GM23248 (cell line): Measurements from ENCODE around the gene FAM186B. TPM values are rescaled to one million over a fixed set of nuclear protein-coding genes. Genes with fewer than 3 reads are reported as not detected.
"Not testable (repeated sequence)": the region's sequence is repeated elsewhere in the genome, so short reads cannot be mapped to it uniquely, and the experiment has no call there.

Experiments
- DNase-seq: peaks from one replicate; pipeline ENCODE4 v3.0.0-alpha.2; 2015
- H2AFZ ChIP-seq: fragments of 200-600 bp; sonication (generic); 2 replicates; pipeline ENCODE4 v1.6.1; 2016; ENCODE audit warnings: antibody characterized with exemption
- H3F3A ChIP-seq: fragments of 200-600 bp; sonication (generic); 2 replicates; pipeline ENCODE4 v1.6.1; 2016; ENCODE audit warnings: mild to moderate bottlenecking, antibody characterized with exemption, mixed run types; ENCODE audit not compliant: insufficient read depth
- H3K27ac ChIP-seq: fragments of 200-600 bp; sonication (generic); 2 replicates; pipeline ENCODE4 v1.5.1; 2016; ENCODE audit warnings: mild to moderate bottlenecking
- H3K27me3 ChIP-seq: fragments of 200-600 bp; sonication (generic); replicated peaks from 2 replicates; pipeline ENCODE4 v1.6.1; 2016; ENCODE audit warnings: mild to moderate bottlenecking; ENCODE audit not compliant: insufficient read depth
- H3K36me3 ChIP-seq: fragments of 200-600 bp; sonication (generic); 2 replicates; pipeline ENCODE4 v1.6.1; 2016; ENCODE audit warnings: low read depth, mild to moderate bottlenecking
- H3K4me1 ChIP-seq: fragments of 200-600 bp; sonication (generic); 2 replicates; pipeline ENCODE4 v1.6.1; 2016; ENCODE audit warnings: mild to moderate bottlenecking; ENCODE audit not compliant: insufficient read depth
- H3K4me2 ChIP-seq: fragments of 200-600 bp; sonication (generic); one replicate; pipeline ENCODE4 v1.6.1; 2016; ENCODE audit warnings: mild to moderate bottlenecking; ENCODE audit not compliant: unreplicated experiment
- H3K4me3 ChIP-seq: fragments of 200-600 bp; sonication (generic); 2 replicates; pipeline ENCODE4 v1.5.1; 2016; ENCODE audit warnings: mild to moderate bottlenecking
- H3K79me2 ChIP-seq: fragments of 200-600 bp; sonication (generic); 2 replicates; pipeline ENCODE4 v1.6.1; 2016; ENCODE audit warnings: mild to moderate bottlenecking; ENCODE audit not compliant: insufficient read depth
- H3K9ac ChIP-seq: fragments of 200-600 bp; sonication (generic); 2 replicates; pipeline ENCODE4 v1.6.1; 2016; ENCODE audit warnings: mild to moderate bottlenecking
- H3K9me2 ChIP-seq: fragments of 200-600 bp; sonication (generic); 2 replicates; pipeline ENCODE4 v1.6.1; 2016; ENCODE audit warnings: mixed run types, mild to moderate bottlenecking, moderate library complexity; ENCODE audit not compliant: insufficient read depth
- H3K9me3 ChIP-seq: fragments of 200-600 bp; sonication (generic); one replicate; pipeline ENCODE4 v1.6.1; 2017; ENCODE audit warnings: low read depth
- H4K20me1 ChIP-seq: fragments of 200-600 bp; sonication (generic); 2 replicates; pipeline ENCODE4 v1.6.0; 2016; ENCODE audit not compliant: insufficient read depth
- EZH2 ChIP-seq: fragments of 200-600 bp; sonication (generic); IDR thresholded peaks from 2 replicates; pipeline ENCODE4 v1.6.1; 2018; ENCODE audit warnings: antibody characterized with exemption, mild to moderate bottlenecking; ENCODE audit not compliant: insufficient read depth, poor library complexity, severe bottlenecking
- EZH2phosphoT487 ChIP-seq: fragments of 200-600 bp; sonication (generic); IDR thresholded peaks from 2 replicates; pipeline ENCODE4 v1.6.1; 2018; ENCODE audit warnings: antibody characterized with exemption, moderate library complexity, mild to moderate bottlenecking, low read depth; ENCODE audit not compliant: insufficient read depth
- WGBS, 2 experiments: methylation state at CpG; one replicate each; pipeline ENCODE4 v1.1.6; 2015 to 2017; ENCODE audit warnings: low lambda C conversion rate in 2 of 2, low coverage in 1 of 2; ENCODE audit errors: missing lambda C conversion rate in 2 of 2; 5-methylcytosine and 5-hydroxymethylcytosine counted together
- in situ Hi-C: fragments of 300-500 bp; cut with MboI; formaldehyde crosslinking; loops from 2 replicates; pipeline ENCODE4 v1.15.0; 2020
- polyA plus RNA-seq: library from polyadenylated mRNA; unstranded; fragments of >200 nt; fragmentation: Nextera tagmentation; extraction: Ambion mirVana; gene quantifications from 2 replicates; pipeline ENCODE4 v1.2.1, GENCODE V29; 2016
- total RNA-seq: library from RNA; depleted of rRNA; stranded (reverse); fragments of >200 nt; shearing (Covaris generic); gene quantifications from 2 replicates; pipeline ENCODE4 v1.2.3, GENCODE V29; 2014; rRNA removed

The FAM186B gene
- total RNA-seq (0.22 and 1.4 TPM in 2 replicates), polyA plus RNA-seq (0.14 and 0.38 TPM in 2 replicates)

GRCh38 chr12:49605539-49605938, at the start of gene FAM186B:
FAM186B (minus strand) TSS chr12:49605639; CDS start chr12:49605477, 162 bp downstream.
- H3K27me3 ChIP-seq, H3K4me1 ChIP-seq, H3K27ac ChIP-seq, H4K20me1 ChIP-seq, H3K4me3 ChIP-seq, H3K36me3 ChIP-seq, H2AFZ ChIP-seq, DNase-seq, H3K79me2 ChIP-seq, H3K9ac ChIP-seq, H3F3A ChIP-seq, H3K9me3 ChIP-seq, in situ Hi-C loops, H3K9me2 ChIP-seq, H3K4me2 ChIP-seq: not testable (repeated sequence)
- 94 to 97% methylated on average over 4 of the region's 4 CpGs for WGBS, 2 experiments

DNA sequence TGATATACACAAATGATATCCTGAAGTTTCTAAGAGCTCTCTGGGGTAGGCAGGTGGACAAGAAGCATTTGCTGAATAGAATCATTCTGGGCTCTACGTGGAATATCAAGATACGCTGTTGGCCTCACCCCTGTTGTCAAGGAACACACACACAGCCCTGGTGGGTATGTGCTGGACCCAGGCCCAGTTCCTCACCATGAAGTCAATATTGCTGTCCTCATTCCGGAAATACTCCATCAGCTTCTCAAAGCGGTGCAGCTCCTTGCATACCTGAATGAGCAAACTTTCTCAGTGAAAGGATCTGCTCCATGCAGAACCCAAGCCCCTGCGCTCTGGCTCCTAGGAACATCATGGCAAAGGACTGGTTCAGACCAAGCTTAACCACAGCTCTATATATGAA, 49.3 kb upstream of the FAM186B start:
- Histone ChIP-seq H4K20me1 (no peaks in the 10 kb centered on the region), H3F3A (no peaks in the 10 kb centered on the region), H3K27ac (no peak overlapping the region), H3K79me2 (no peaks in the 10 kb centered on the region), H3K9me2 (no peaks in the 10 kb centered on the region), H3K27me3 (no peaks in the 10 kb centered on the region), H3K9me3 (no peaks in the 10 kb centered on the region), H3K4me2 (no peak overlapping the region), H2AFZ (no peak overlapping the region), H3K9ac (no peak overlapping the region), H3K4me1 (no peaks in the 10 kb centered on the region; the same call in 1 of the 2 replicates), H3K4me3 (no peak overlapping the region), H3K36me3 (no peaks in the 10 kb centered on the region; the same call in 1 of the 2 replicates)
- WGBS, 2 experiments: 93 to 95% methylated on average over 5 of the region's 5 CpGs
- no peak for DNase-seq
- no peak for TF ChIP-seq EZH2phosphoT487
- no peak for TF ChIP-seq EZH2
- in situ Hi-C loops: no loop called here

DNA sequence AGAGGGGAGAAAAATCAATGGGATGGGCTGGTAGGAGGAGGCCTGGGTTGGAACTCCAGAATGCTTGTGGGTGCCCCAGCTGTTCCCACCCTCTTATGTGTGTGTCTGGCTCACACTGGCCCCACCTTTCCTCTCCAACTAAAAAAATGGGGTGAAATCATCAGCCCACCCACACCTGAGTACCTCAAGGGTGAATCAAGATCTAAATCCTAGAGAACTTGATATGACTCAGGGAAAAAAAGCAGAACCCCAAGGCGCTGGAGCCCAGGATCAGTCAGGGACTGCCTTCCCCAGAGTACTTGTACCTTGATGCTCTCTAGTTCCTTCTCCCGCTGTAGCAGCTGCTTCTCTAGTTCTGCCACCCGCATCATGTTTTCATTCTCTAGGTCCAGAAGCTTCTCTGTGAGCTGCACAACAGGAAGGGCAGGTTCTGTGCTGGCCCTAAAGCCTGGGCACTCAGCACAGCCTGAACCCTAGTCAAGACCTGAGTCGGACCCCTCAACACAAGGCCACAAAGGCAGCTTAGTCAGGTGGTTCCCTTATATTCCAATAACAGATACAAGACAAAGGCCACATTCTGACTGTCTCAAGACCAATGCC, 47.6 kb upstream of the FAM186B start:
- H3K9me3 ChIP-seq: no peaks in the 10 kb centered on the region
- in situ Hi-C loops: no loop called here
- no peaks in the 10 kb centered on the region; the same call in 1 of the 2 replicates for H3K36me3 ChIP-seq

GRCh38 chr12:49651855-49652254, 46.4 kb upstream of the FAM186B start:
- no peaks in the 10 kb centered on the region; the same call in 1 of the 2 replicates for H3K36me3 ChIP-seq
- in situ Hi-C loops: no loop called here

More for the DNA sequence above, 47.6 kb upstream of the FAM186B start:
- no peak overlapping the region for H3K4me3 ChIP-seq
- TF ChIP-seq EZH2phosphoT487: no peak
- TF ChIP-seq EZH2: no peak
- H3K27ac ChIP-seq: no peak overlapping the region
- no peaks in the 10 kb centered on the region for H3F3A ChIP-seq
- H3K27me3 ChIP-seq: no peaks in the 10 kb centered on the region
- no peak overlapping the region for H3K9ac ChIP-seq
- H4K20me1 ChIP-seq: no peaks in the 10 kb centered on the region
- H3K4me1 ChIP-seq: no peaks in the 10 kb centered on the region; the same call in 1 of the 2 replicates
- 86 to 95% methylated on average over 3 to 4 of the region's 4 CpGs for WGBS, 2 experiments
- H3K9me2 ChIP-seq: no peaks in the 10 kb centered on the region
- H2AFZ ChIP-seq: no peak overlapping the region
- no peaks in the 10 kb centered on the region for H3K79me2 ChIP-seq
- no peak overlapping the region for H3K4me2 ChIP-seq
- peak; percentile 12 for DNase-seq

More at GRCh38 chr12:49651855-49652254, 46.4 kb upstream of the FAM186B start:
- Histone ChIP-seq H3K9ac (no peak overlapping the region), H3K4me1 (no peaks in the 10 kb centered on the region; the same call in 1 of the 2 replicates), H3K27me3 (no peaks in the 10 kb centered on the region), H3K9me2 (no peaks in the 10 kb centered on the region), H4K20me1 (no peaks in the 10 kb centered on the region), H2AFZ (no peak overlapping the region), H3K4me2 (no peak overlapping the region), H3K79me2 (no peaks in the 10 kb centered on the region), H3K27ac (no peak overlapping the region), H3F3A (no peaks in the 10 kb centered on the region), H3K9me3 (no peaks in the 10 kb centered on the region), H3K4me3 (no peak overlapping the region)
- no peak for DNase-seq
- no peak for TF ChIP-seq EZH2
- TF ChIP-seq EZH2phosphoT487: no peak
- 74 to 84% methylated on average over 7 of the region's 8 CpGs for WGBS, 2 experiments
